ENCODE measurements around the gene NRG2. TPM values are rescaled to one million over a fixed set of nuclear protein-coding genes. Genes with fewer than 3 reads are reported as not detected.

Gene NRG2
- total and polyA plus RNA-seq, 4 donors = 2.4 to 11.5 (median 7.3) TPM

DNA sequence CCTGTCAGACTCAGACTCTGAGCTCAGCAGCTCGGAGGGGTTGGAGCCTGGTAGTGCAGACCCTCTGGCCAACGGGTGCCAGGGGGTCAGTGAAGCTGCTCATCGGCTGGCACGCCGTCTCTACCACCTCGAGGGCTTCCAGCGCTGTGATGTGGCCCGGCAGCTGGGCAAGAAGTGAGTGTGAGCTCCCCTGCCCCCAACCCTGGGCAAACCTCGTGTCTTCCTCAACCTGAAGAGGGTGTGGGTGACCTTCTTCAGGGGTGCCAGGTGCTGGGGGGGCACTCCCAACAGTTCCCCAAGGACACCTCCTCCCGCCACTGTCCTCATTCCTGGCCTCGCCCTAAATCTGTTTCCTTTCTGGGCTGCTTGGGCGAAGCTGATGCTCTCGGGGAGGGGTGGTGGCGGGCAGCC is 228.9 kb downstream of the NRG2 start:
- Histone ChIP-seq H3K27me3 (ENCODE audit: control insufficient read depth, insufficient read depth, low read length) (no peaks in the 10 kb centered on the region), H3K4me1 (ENCODE audit: control insufficient read depth, insufficient read depth, low read length) (peaks cover 10% of the 10 kb centered on the region), H3K27ac (ENCODE audit: low read depth, low read length) (no peak overlapping the region), H3K36me3 (ENCODE audit: control insufficient read depth, insufficient read depth, low read length) (peaks cover 72% of the 10 kb centered on the region), H3K9me3 (ENCODE audit: control insufficient read depth, insufficient read depth, low read length) (no peaks in the 10 kb centered on the region), H3K4me3 (ENCODE audit: low read depth, low read length) (no peak overlapping the region)
- 88% methylated on average over 12 of the region's 14 CpGs for WGBS (ENCODE audit: insufficient coverage)
- no peak for DNase-seq (ENCODE audit: low read depth in 4 of 6, low spot score in 6 of 6)

DNA sequence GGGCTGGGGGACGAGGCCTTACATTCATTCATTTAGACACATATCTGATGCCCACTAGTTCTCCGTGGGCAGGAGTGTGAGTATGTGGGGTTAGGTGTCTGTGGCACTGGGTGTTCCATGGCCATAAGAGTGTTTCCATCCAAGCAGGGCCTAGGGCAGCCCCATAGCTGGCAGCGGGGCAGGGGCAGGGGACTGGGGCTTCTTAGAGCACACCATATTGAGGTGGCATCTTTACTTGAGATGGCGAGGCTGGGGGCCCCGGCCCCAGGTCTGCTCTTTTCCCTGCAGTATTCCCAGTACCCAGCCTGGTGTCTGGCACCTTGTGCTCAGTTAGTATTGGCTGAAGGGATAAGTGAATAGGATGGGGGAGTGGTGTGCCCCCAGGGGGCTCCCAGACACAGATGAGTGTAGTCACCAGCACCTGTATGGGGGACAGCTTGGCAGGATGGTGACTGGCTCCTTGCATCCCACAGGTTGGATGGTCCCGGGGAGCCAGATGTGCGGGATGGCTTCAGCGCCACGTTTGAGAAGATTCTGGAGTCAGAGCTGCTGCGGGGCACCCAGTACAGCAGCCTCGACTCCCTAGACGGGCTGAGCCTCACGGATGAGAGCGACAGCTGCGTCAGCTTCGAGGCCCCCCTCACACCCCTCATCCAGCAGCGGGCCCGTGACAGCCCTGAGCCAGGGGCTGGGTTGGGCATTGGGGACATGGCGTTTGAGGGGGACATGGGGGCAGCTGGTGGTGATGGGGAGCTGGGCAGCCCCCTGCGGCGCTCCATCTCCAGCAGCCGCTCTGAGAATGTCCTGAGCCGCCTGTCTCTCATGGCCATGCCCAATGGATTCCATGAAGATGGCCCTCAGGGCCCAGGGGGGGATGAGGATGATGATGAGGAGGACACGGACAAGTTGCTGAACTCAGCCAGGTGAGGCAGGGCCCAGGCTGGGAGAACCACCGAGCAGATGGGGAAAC is 230.0 kb downstream of the NRG2 start:
- H3K4me3 ChIP-seq (ENCODE audit: low read depth, low read length) = no peak overlapping the region
- no peaks in the 10 kb centered on the region for H3K27me3 ChIP-seq (ENCODE audit: control insufficient read depth, insufficient read depth, low read length)
- no peak for DNase-seq (ENCODE audit: low read depth in 4 of 6, low spot score in 6 of 6)
- WGBS (ENCODE audit: insufficient coverage) = 92% methylated on average over 15 of the region's 25 CpGs
- H3K27ac ChIP-seq (ENCODE audit: low read depth, low read length) = no peak overlapping the region
- H3K9me3 ChIP-seq (ENCODE audit: control insufficient read depth, insufficient read depth, low read length) = no peaks in the 10 kb centered on the region
- peaks cover 17% of the 10 kb centered on the region for H3K4me1 ChIP-seq (ENCODE audit: control insufficient read depth, insufficient read depth, low read length)
- H3K36me3 ChIP-seq (ENCODE audit: control insufficient read depth, insufficient read depth, low read length) = peaks cover 83% of the 10 kb centered on the region

DNA sequence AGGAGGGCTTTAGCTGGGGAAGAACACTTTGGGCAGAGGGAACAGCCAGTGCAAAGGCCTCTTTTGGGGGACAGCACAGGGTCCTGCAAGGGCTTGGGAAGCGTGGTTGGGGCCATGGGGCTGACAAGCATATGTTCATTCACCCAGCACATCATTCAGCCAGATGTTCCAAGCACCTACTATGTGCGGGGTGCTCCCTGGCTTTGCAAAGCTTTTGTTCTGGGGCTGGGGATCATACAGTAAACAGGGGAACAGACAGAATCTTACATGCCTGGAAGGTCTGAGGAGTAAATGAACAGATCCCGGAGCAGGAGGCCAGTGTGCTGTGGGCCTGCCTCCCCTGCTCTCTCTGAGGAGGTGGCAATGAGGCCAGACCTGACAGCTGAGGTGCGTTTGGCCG is 230.8 kb downstream of the NRG2 start:
- Histone ChIP-seq H3K4me1 (ENCODE audit: control insufficient read depth, insufficient read depth, low read length) (peaks cover 24% of the 10 kb centered on the region), H3K27me3 (ENCODE audit: control insufficient read depth, insufficient read depth, low read length) (no peaks in the 10 kb centered on the region), H3K9me3 (ENCODE audit: control insufficient read depth, insufficient read depth, low read length) (no peaks in the 10 kb centered on the region), H3K4me3 (ENCODE audit: low read depth, low read length) (no peak overlapping the region), H3K27ac (ENCODE audit: low read depth, low read length) (no peak overlapping the region), H3K36me3 (ENCODE audit: control insufficient read depth, insufficient read depth, low read length) (peaks cover 79% of the 10 kb centered on the region)
- WGBS (ENCODE audit: insufficient coverage) = 95% methylated on average over 4 of the region's 5 CpGs
- DNase-seq (ENCODE audit: low read depth in 4 of 6, low spot score in 6 of 6) = no peak

DNA sequence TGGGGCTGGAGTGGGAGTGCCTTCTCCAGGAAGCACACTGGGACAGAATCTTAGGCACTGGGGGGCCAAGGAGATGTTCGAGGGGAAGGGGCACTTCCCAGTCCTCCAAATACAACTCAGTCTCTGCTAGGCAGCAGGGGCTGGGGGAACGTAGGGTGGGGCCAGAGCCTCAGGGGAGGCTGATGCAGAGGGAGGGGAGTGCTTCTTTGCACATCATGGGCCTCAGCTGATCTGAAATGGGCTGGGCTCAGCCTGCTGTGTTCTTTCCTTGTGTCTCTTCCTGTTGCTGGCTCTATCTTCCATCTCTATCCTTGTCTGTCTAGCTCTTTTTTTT is 231.9 kb downstream of the NRG2 start:
- H3K9me3 ChIP-seq (ENCODE audit: control insufficient read depth, insufficient read depth, low read length) = no peaks in the 10 kb centered on the region
- H3K36me3 ChIP-seq (ENCODE audit: control insufficient read depth, insufficient read depth, low read length) = peaks cover 69% of the 10 kb centered on the region
- no peaks in the 10 kb centered on the region for H3K27me3 ChIP-seq (ENCODE audit: control insufficient read depth, insufficient read depth, low read length)
- DNase-seq (ENCODE audit: low read depth in 4 of 6, low spot score in 6 of 6) = no peak
- H3K27ac ChIP-seq (ENCODE audit: low read depth, low read length) = no peak overlapping the region
- WGBS (ENCODE audit: insufficient coverage) = no CpG with 5 or more reads among the region's 2 CpGs
- H3K4me1 ChIP-seq (ENCODE audit: control insufficient read depth, insufficient read depth, low read length) = peaks cover 35% of the 10 kb centered on the region
- no peak overlapping the region for H3K4me3 ChIP-seq (ENCODE audit: low read depth, low read length)

DNA sequence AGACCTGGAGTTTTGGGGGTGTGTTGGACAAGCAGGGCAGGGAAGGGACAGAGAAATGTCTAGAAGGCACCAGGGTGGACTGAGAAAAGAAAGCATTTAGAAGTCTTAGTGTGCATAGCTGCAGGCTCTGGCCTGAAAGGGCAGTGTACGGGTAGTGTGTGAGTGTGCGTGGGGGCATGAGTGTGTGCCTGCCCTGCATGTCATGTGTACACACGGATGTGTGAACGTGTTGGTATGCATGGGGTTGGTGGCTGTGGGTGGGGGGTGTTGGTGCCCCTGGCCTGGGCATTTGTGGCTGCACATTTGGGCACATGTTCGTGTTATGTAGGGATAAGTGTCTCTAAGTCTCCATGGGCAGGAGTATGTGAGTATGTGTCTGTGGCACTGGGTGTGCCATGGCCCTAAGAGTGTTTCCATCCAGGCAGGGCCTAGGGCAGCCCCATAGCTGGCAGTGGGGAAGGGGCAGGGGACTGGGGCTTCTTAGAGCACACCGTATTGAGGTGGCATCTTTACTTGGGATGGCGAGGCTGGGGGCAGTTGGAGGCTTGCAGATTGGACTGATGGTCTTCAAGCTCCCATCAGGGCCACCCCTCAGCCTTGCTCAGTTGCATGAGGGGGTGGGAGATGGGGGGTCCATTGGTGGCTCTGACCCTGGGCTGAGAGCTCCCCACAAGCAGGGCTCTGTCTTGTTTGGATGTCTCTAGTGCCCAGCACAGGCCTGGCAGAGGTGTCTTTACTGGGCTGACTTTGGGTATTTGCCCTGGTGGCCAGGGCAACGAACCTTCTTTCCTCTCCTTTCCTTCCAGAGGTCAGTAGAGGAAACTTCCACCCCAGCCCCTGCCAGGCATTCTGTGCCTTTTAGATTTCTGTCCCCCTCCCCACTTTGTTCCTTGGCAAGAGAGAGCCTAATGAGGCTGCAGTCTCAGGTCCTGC is 232.5 kb downstream of the NRG2 start:
- DNase-seq (ENCODE audit: low read depth in 4 of 6, low spot score in 6 of 6) = peak in 1 of 6 donors; percentile 53
- H3K27ac ChIP-seq (ENCODE audit: low read depth, low read length) = no peak overlapping the region
- 88% methylated on average over 8 of the region's 8 CpGs for WGBS (ENCODE audit: insufficient coverage)

DNA sequence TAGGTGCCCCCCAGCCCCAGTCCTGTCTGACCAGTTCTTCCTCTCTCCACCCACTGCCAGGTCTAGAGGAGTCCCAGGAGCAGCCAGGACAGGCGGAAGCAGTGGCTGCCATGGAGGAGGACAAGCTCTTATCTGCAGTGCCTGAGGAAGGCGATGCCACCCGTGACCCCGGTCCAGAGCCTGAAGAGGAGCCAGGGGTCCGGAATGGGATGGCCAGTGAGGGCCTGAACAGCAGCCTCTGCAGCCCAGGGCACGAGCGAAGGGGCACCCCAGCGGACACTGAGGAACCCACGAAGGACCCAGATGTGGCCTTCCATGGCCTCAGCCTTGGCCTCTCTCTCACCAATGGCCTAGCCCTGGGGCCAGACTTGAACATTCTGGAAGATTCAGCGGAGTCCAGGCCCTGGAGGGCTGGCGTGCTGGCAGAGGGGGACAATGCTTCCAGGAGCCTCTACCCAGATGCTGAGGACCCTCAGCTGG is 233.7 kb downstream of the NRG2 start:
- Histone ChIP-seq H3K27me3 (ENCODE audit: control insufficient read depth, insufficient read depth, low read length) (no peaks in the 10 kb centered on the region), H3K4me3 (ENCODE audit: low read depth, low read length) (no peak overlapping the region), H3K27ac (ENCODE audit: low read depth, low read length) (no peak overlapping the region), H3K4me1 (ENCODE audit: control insufficient read depth, insufficient read depth, low read length) (peaks cover 54% of the 10 kb centered on the region), H3K9me3 (ENCODE audit: control insufficient read depth, insufficient read depth, low read length) (no peaks in the 10 kb centered on the region), H3K36me3 (ENCODE audit: control insufficient read depth, insufficient read depth, low read length) (peaks cover 58% of the 10 kb centered on the region)
- 97% methylated on average over 11 of the region's 11 CpGs for WGBS (ENCODE audit: insufficient coverage)
- no peak for DNase-seq (ENCODE audit: low read depth in 4 of 6, low spot score in 6 of 6)

More for the DNA sequence above, 232.5 kb downstream of the NRG2 start:
- H3K27me3 ChIP-seq (ENCODE audit: control insufficient read depth, insufficient read depth, low read length) = no peaks in the 10 kb centered on the region
- no peak overlapping the region for H3K4me3 ChIP-seq (ENCODE audit: low read depth, low read length)
- H3K36me3 ChIP-seq (ENCODE audit: control insufficient read depth, insufficient read depth, low read length) = peaks cover 69% of the 10 kb centered on the region
- H3K4me1 ChIP-seq (ENCODE audit: control insufficient read depth, insufficient read depth, low read length) = peaks cover 41% of the 10 kb centered on the region
- no peaks in the 10 kb centered on the region for H3K9me3 ChIP-seq (ENCODE audit: control insufficient read depth, insufficient read depth, low read length)

DNA sequence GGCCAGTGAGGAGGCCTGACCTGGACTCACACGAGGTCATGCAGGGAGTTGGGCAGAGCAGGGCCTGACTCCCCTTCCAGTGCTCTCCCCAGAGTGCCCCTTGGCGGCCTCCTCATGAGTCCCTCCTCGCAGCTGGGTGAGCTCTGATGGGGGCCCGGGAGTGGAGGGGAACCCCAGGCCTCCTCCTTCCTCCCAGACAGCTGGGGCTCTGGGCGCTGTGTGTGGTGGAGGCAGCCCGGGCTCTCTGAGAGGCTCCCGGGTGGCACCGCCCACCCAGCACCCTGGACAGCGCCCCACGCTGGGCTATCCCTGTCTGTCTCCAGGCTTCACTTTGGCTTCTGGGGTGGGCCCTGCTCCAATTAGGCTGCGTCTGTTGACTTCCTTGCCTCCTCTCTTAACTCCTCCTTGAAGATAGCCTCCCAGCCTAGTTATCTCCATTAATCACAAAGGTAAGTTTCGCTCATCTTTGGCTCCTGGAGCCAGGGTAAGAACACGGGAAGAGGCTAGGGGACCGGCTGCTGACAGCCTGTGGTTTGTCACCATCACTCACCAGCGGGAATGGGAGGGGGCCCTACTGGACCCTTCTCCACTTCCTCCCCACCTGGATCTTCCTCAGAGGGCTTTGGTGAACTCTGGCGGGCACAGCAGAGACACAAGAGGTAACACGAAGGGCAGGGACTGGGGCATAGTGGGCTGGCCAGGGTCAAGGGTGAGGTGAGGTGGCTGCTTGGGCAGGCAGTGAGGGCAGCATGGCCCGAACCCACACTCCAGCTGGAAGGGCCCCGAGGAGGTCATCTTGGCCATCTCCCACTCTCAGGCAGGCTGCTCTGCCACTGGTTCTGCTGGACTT is 234.4 kb downstream of the NRG2 start:
- H3K4me1 ChIP-seq (ENCODE audit: control insufficient read depth, insufficient read depth, low read length) = peaks cover 56% of the 10 kb centered on the region
- 57% methylated on average over 11 of the region's 19 CpGs for WGBS (ENCODE audit: insufficient coverage)
- peak in 1 of 6 donors; percentile 16 for DNase-seq (ENCODE audit: low read depth in 4 of 6, low spot score in 6 of 6)
- no peaks in the 10 kb centered on the region for H3K27me3 ChIP-seq (ENCODE audit: control insufficient read depth, insufficient read depth, low read length)
- H3K4me3 ChIP-seq (ENCODE audit: low read depth, low read length) = no peak overlapping the region
- no peaks in the 10 kb centered on the region for H3K9me3 ChIP-seq (ENCODE audit: control insufficient read depth, insufficient read depth, low read length)
- H3K36me3 ChIP-seq (ENCODE audit: control insufficient read depth, insufficient read depth, low read length) = peaks cover 54% of the 10 kb centered on the region
- H3K27ac ChIP-seq (ENCODE audit: low read depth, low read length) = no peak overlapping the region

DNA sequence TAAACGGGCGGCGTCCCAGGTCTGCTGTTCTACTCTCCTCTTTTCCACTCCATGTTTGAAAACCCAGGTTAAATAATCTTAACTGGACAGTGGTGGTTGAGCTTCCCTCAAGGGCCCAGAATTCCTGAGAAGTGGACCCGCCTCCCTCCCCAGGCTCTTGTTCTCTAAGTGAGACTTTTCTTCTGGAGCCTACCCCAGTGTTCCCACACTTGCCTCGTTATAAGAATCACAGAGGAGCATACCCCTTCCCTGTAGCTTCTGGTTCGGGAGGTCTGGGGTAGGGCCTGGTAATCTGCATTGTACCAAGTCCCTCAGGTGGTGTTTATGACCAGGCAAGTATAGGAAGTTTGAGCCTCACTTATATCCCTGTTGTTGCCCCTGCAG is 235.5 kb downstream of the NRG2 start:
- Histone ChIP-seq H3K4me1 (ENCODE audit: control insufficient read depth, insufficient read depth, low read length) (peaks cover 67% of the 10 kb centered on the region), H3K9me3 (ENCODE audit: control insufficient read depth, insufficient read depth, low read length) (no peaks in the 10 kb centered on the region), H3K27me3 (ENCODE audit: control insufficient read depth, insufficient read depth, low read length) (no peaks in the 10 kb centered on the region), H3K4me3 (ENCODE audit: low read depth, low read length) (no peak overlapping the region), H3K27ac (ENCODE audit: low read depth, low read length) (no peak overlapping the region), H3K36me3 (ENCODE audit: control insufficient read depth, insufficient read depth, low read length) (peaks cover 48% of the 10 kb centered on the region)
- DNase-seq (ENCODE audit: low read depth in 4 of 6, low spot score in 6 of 6) = no peak
- 100% methylated on average over 1 of the region's 6 CpGs for WGBS (ENCODE audit: insufficient coverage)

Data from spinal cord (tissue), 10 donors.